Measurements from ENCODE around the gene ALKBH8.

DNA sequence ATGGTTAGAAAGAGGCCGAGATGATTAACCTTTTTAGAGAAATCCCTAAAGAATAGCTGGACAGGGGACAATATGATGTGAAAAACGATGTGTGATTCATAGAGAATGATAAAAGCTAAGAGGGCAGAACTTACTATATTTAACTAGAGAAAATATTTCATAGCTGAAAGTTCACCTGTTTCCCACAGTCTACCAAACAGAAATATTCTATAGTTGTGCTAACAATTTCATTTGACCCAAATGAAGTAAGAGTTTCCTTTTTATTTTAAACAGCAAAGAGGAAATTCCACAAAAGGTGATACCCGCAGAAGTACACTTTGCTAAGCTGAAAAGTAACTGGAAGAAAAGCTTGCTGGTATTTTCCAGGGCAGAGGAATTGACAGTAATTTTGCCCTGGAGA is 26.7 kb downstream of the ALKBH8 start:
- TF ChIP-seq, protein P1, sequence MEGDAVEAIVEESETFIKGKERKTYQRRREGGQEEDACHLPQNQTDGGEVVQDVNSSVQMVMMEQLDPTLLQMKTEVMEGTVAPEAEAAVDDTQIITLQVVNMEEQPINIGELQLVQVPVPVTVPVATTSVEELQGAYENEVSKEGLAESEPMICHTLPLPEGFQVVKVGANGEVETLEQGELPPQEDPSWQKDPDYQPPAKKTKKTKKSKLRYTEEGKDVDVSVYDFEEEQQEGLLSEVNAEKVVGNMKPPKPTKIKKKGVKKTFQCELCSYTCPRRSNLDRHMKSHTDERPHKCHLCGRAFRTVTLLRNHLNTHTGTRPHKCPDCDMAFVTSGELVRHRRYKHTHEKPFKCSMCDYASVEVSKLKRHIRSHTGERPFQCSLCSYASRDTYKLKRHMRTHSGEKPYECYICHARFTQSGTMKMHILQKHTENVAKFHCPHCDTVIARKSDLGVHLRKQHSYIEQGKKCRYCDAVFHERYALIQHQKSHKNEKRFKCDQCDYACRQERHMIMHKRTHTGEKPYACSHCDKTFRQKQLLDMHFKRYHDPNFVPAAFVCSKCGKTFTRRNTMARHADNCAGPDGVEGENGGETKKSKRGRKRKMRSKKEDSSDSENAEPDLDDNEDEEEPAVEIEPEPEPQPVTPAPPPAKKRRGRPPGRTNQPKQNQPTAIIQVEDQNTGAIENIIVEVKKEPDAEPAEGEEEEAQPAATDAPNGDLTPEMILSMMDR (IDR thresholded peaks at IDR 0.05; ENCODE audit: insufficient read depth, low read depth, low read length), result no peak
- TF ChIP-seq EZH2 (IDR thresholded peaks at IDR 0.05; ENCODE audit: insufficient read depth, low read length), result no peak
